NCI-H1105 (cell line): ENCODE measurements around the gene SLC15A3.
"Not testable (repeated sequence)": the region's sequence is repeated elsewhere in the genome, so short reads cannot be mapped to it uniquely, and the experiment has no call there.

Experiments
- DNase-seq: peaks from one replicate; lab custom pipeline; 2025; lab: John Stamatoyannopoulos, UW

The SLC15A3 gene

GRCh38 chr11:60913793-60914632 lies 38.0 kb downstream of the SLC15A3 start, which contains the start of gene TMEM109:
Gene TMEM109 (plus strand): TSS chr11:60914158. CDS start chr11:60919694, 5,536 bp downstream.
- DNase-seq, result peak; percentile 90

DNA sequence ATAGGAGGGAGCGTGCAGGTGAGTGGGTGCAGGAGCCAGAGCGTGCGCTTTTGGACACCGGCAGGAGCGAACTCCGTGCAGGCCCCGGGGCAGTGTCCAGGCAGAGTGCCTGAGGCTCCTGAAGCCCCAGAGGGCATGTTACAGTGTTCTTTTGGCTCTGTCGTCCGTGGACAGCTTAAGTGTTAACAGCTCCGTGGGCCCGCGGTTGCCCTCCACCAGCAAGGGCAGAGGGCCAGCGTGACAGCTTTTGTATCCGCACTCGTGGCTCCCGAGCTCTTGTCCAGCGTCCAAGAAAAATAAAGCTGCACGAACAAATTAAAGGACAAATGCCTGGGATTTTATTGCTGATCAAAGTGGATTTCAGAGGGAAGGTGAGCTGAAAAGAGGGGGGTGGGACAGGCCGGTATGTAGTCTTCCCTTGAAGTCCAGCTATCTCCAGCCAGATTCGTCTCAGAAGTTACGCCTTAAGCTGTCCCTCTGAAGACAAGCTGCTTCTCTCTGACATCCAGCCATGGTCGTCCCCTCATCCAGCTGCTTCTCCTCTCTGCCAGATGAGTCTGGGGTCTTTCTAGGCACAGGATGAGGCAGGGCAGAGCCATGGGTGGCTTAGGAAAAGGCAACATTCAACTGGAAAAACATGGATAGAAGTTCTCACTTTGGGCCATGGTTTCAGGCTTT lies 39.0 kb downstream of the SLC15A3 start:
- no peak for DNase-seq

GRCh38 chr11:60912223-60912850 lies 39.6 kb downstream of the SLC15A3 start:
- no peak for DNase-seq

GRCh38 chr11:60910711-60911380 lies 41.1 kb downstream of the SLC15A3 start:
- no peak for DNase-seq

DNA sequence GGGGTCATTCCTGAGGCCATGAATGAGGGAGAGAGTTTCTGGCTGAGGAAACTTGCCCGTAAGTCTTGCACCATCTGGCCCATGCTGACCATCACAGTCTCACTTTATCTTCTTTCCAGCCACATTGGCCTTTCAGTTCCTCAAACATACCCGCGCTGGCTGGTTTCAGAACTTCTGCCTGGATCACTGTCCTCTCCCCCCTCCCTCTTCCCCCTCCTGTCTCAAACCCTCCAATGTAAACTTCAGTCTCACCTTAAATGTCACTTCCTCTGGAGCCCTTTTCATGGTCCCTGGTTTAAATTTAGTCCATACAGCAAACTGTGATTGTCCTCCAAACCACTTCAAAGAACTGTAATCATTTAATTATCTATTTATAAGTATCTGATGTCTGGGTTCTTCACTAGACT lies 41.7 kb downstream of the SLC15A3 start:
- no peak for DNase-seq

DNA sequence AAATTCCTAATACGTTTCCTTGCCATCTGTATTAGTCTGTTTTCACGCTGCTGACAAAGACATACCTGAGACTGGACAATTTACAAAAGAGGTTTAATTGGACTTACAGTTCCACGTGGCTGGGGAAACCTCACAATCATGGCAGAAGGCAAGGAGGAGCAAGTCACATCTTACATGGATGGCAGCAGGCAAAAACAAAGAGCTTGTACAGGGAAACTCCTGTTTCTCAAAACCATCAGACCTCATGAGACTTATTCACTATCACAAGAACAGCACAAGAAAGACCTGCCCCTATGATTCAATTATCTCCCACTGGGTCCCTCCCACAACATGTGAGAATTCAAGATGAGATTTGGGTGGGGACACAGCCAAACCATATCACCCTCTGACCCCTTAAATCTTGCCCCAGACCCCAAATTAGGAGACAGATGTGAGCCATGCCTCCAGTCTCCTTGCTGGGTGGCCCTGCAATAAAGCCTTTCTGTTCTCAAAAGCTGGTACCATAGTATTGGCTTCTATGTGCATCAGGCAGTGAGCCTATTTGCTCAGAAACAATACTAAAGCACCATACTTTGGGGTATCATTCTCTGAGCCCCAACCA lies 42.2 kb downstream of the SLC15A3 start:
- DNase-seq, result not testable (repeated sequence)

DNA sequence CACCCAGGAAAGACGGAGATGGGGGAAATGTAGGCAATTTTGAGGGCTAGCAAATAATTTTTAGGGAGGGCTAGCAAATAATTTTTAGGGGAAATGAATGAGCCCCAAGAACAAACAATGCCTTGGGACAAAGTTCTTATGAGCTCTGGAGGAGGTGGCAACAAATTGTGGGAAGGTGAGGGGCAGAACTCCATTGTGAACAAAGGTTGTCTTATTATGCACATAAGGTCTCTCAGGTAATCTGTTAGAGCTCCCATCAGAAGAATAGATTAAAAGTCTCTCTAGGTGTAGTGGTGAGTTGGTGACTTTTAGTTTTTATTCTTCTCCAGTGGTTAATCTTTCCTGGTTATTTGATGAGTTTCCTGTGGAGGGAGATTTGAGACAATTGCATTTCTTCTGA lies 43.2 kb downstream of the SLC15A3 start:
- DNase-seq, result no peak

DNA sequence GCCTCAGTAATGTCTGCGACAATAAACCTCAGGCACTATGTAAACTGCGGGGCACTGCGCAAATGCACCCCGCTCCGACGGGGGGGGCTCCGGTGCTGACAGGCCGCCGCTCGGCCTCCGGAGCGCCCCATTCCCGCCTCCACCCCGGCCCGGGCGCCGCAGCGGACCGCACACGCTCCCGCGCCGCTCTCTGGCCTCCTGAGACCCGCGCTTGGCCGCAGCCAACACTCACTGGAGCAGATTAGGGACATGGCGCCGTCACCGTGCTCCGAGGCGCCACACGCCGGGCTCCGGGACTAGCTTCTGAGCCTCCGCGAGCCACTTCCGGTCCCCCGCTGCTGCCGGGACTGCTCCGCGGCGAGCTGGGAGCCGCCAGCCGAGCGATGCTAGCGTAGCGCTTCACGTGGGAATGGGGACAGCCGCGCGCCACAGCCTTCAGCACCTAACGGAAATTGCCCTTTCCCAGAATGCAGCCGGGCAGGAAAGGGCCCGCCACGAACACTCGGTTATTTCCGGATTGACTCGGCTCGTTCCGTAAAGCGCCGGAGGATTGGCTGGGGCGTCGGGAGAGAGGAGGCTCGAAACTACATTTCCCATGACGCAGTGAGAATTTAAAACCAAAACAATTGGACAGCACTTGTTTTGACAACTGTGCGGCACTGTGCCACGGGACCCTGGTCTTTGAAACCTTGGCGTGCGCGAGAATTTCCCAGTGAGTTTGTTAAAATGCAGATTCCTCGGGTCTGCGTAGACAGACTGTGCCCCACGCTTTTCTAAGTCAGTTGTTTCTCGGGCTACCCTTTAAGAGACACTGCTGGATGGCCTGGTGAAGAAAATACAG lies 45.6 kb downstream of the SLC15A3 start, which contains the start of gene PRPF19:
TSS of gene PRPF19 (minus strand) at position 454 of the 841 bp plus-strand sequence. CDS start at position 251, 203 bp downstream.
- peak; percentile 96 for DNase-seq

- no peak for DNase-seq
Measured at GRCh38 chr11:60905551-60906113, 46.3 kb downstream of the SLC15A3 start.

DNA sequence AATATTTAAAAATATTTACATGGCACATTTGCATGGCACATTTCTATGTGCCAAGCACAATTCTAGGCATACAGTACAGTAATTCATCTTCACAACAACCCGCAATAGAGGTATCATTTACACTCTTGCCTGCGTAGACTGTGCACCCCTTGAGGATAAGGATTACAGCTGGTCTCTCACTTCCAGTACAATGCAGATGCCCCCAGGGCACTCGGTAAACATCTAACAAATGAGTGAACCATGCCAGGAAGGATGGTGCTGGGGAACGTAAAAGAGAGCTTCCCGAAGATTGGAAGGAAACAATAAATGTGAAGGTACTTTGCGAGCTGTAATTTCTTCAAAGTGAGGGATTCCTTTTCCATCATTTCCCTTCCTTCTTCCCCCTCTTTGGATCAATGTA lies 46.9 kb downstream of the SLC15A3 start:
- no peak for DNase-seq

DNA sequence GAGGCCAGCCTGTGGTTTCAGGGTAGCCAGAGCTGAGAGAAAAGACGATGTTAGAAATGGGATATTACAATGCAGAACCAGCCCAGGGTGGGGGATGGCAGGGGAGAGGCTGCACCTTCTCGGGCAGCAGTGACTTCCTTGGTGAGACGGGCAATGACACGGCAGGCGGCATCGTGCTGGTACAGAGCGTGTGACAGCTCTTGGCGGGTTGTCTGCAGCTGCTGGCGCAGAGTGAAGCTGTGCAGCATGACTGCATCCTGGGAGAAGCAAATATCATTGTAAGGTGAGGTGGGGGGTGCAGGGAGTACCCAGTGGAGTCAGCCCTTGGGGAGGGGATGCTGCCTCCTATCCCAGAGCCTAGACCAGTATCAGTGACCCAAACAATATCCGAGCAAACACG lies 49.4 kb downstream of the SLC15A3 start:
- DNase-seq, result no peak

GRCh38 chr11:60900673-60901404 lies 51.1 kb downstream of the SLC15A3 start:
- no peak for DNase-seq

DNA sequence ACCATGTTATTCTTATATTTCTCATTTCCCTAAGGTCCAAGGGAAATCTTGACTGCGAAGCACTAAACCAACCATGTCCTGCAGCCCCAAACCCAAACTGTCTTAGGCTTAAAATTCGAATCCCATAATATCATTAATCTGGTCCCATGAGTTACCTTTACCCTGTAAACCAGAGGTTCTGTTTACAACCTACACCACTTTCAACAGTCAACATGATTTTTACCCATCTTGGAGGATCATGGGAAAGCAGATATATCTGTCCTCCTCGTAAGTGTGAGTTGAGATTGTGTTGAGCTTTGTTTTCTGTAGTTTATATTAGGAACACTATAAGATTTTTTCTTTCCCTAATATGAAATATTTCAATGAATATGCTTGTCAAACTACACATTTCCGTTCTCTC lies 52.0 kb downstream of the SLC15A3 start:
- no peak for DNase-seq

DNA sequence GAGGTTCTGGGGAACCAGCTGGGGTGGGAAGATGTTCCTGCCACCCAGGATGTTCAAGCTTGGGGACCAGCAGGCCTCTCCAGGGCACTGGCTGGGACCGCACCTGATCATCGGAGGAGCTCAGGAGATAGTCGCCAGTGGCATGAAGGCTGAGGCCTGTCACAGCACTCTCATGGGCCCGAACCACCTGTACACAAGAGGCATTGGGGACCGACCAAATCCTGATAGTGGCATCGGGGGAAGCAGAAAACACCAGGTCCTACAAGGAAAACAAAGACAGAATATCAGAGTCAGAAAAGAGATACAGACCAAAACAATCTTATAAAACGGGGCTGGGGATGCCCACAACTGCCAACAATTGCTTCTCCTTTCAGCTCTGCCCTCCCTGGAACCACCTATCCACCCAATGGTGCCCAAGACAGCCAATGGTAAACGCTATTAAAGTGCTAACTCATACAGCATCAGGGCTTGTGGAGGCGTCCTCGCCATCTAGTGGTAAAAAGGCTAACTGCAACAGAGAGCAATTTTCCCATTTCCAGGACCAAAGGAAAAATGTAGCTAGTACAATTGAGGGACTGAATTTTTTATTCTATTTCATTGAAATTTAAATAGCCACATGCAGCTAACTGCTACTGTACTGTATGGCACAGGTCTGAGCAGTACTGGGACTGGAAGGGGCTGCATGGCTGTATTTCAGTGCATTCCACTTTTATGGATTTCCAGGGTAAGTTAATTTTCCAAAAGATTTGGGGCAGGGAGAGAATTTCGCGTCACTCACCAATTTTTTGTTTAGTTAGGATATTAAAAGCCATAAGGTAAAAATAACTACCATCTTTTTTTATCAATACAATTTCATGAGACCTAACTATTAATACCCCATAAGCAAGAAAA lies 52.7 kb downstream of the SLC15A3 start:
- DNase-seq, result peak; percentile 8

DNA sequence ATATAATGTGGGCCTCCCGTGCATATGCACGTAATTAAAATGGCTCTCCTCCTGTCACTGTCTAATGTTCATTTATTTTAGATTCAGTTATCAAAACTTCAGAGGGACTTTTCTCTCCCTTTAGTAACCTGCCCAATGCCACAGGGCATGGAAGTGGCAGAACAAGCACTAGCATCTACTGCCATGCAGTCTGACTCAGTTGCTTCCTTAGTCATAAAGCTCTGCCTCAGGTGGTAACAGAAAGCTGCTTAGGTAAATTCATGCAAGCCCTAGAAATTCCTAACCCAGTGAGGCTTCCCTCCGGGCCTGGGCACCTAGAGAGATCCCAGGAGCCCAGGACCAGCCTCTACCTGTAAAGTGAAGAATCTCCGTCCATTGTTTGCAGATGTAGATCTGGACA lies 54.5 kb downstream of the SLC15A3 start:
- no peak for DNase-seq

GRCh38 chr11:60895687-60896086 lies 56.3 kb downstream of the SLC15A3 start:
- DNase-seq, result no peak

GRCh38 chr11:60891103-60891741 lies 60.8 kb downstream of the SLC15A3 start:
- DNase-seq, result no peak

- DNase-seq, result no peak
Measured at GRCh38 chr11:60890696-60891095, 61.3 kb downstream of the SLC15A3 start.
